HepG2 (cell line): ENCODE measurements around the gene SASH1.

Source experiments
- TEAD3 ChIP-seq: optimal IDR thresholded peaks from 2 replicates; pipeline ENCODE3; 2016; ENCODE audit warnings: borderline replicate concordance
- ZBTB7A ChIP-seq: sonication (generic); formaldehyde crosslinking; IDR thresholded peaks from 2 replicates; pipeline ENCODE4 v1.8.0; 2022; ENCODE audit warnings: mild to moderate bottlenecking, missing genetic modification reagents
- ZNF274 ChIP-seq: sonication (generic); formaldehyde crosslinking; IDR thresholded peaks from 2 replicates; pipeline ENCODE4 v1.5.1; 2020; ENCODE audit warnings: mild to moderate bottlenecking, missing genetic modification reagents
- ZNF501 ChIP-seq: sonication (generic); formaldehyde crosslinking; IDR thresholded peaks from 2 replicates; pipeline ENCODE4 v1.5.1; 2020; ENCODE audit warnings: mild to moderate bottlenecking, moderate library complexity, missing genetic modification reagents
- ZNF629 ChIP-seq: sonication (generic); formaldehyde crosslinking; conservative IDR thresholded peaks from 2 replicates; pipeline ENCODE4 v1.5.0; 2020; ENCODE audit warnings: missing genetic modification reagents

DNA sequence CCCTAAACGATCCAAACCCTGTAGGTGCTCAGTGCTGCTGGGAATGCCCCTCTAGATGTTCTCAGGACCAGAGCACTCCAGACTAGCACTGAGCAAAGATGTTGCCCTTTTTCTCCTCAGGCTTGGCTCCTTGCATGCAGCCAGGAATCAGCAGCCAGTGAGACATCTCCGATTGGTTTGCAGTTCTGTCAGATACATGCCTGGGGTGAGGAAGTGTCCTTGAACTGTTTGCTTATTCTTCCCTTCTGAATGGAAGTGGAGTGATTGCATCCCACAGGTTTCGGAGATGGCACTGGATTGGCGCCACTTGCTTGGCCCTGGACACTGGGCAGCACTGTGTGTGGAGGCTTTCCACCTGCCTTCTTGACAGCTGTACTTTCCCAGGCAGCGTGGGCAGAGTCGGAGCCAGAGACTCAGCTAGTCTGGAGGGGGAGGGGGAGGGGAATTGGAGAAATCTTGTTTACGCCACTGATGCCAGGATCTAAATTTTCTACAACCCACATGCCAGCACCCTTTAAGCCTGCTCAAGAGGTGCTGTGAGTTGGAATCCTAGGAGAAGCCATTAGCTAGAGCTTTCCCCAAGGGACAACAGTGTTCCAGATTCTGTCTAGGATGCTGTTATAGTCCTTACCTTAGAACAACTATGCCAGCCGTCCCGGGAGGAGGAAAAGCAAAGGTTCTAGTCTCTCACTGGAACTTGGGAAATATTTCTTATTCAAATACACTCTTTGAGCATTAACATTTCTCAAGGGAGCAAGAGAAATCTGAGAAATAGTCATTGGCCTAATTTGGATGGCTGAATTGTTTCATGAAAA is 49.2 kb upstream of the SASH1 start:
- TF ChIP-seq ZNF501 (CRISPR knock-in tag) (no peak), TEAD3 (CRISPR knock-in tag) (no peak), ZNF274 (no peak), ZBTB7A (no peak), ZNF629 (CRISPR knock-in tag) (no peak)
